HG02610 (cell line): ENCODE results near the gene CNTN5.
"Not testable (repeated sequence)": the region's sequence is repeated elsewhere in the genome, so short reads cannot be mapped to it uniquely, and the experiment has no call there.

Source experiments
- ATAC-seq: cut with Tn5 transposase; IDR thresholded peaks from one replicate; pipeline ENCODE4 v1.9.1; 2021; ENCODE audit warnings: mild to moderate bottlenecking, moderate library complexity; ENCODE audit not compliant: unreplicated experiment

CNTN5 gene

DNA sequence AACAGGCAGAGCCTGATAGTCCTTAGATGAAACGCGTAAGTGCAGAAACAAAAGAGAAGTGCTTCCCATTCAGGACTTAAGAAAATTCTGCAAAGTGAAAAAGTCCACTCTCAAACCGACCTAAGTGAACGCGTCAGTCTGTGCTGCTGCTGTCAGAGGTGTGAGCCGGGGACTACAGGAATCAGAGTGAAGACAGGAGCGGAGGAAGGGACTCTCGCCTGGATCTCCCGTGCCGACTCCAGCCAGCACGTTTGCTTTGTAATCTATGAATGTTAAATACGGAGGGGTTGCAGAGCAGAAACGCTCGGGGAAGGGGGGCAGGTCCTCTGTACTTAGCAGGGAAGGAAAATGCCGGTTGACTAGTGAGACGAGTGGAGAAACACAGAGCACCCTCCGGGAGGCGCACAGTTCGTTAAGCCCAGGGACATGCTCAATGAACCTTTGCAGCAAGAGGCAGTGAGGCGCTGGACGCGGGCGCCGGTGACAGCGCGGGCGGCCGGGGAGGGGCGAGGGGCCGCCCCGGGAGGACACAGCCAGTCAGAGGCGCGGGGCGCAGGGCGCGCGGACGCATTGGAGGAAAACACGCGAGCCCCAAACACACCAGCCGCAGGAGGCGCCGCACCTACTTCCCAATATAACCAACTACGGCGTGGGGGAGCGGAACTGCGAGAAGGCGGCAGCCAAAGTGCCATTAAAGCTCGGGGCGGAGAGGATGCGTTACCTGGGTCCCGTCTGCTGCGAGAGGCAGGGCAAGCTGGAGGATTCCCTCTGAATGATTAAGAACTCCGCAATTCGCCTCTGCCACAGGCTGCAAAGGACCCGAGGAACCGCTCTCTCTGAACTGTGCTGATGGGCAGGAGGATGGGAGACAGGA is at the start of gene CNTN5:
Gene CNTN5 (plus strand): TSS at position 598 of the 874 bp plus-strand sequence.
- ATAC-seq, result no peak

GRCh38 chr11:98979205-98979604 is 41.5 kb upstream of the CNTN5 start:
- no peak for ATAC-seq

- peak; percentile 58 for ATAC-seq
Measured at GRCh38 chr11:99015634-99016454, 4.9 kb upstream of the CNTN5 start.

GRCh38 chr11:99019696-99020095 is 1.1 kb upstream of the CNTN5 start:
- ATAC-seq, result no peak

- no peak for ATAC-seq
Measured at GRCh38 chr11:99037057-99037456, 16.3 kb downstream of the CNTN5 start.

GRCh38 chr11:99063331-99063730 is 42.6 kb downstream of the CNTN5 start:
- no peak for ATAC-seq

- no peak for ATAC-seq
Measured at GRCh38 chr11:99065121-99065520, 44.4 kb downstream of the CNTN5 start.

DNA sequence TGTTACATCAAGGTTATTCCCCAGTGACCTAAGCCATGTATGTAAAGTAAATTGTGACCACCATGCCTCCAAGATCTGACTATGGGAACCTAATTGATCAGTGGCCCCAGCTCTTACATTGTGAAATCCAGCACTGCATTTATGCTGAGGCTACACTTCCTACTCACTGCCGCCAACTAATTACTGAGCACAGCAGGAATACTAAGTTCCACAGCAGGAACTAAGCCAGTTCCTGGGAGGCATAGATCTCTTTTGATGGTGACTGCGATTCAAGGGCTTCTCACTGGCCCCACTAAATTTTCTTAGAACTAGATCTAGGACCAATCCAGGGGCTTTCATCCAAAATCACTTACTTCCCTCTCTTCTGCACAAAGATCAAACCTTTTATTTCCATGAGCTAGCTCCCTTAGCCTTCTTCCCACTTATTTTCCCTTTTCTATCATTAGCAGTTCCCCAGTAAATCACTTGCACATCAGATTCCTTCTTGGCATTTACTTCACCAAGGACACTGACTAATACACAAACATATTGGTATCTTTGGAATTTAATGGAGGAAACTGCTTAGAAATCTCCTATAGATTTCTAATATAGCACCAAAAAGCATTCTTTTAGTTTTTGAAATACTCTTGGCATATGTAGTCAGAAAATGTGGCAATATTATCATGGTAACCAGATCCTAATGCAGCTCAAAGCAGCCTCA is 46.0 kb downstream of the CNTN5 start:
- no peak for ATAC-seq

- peak; percentile 40 for ATAC-seq
Measured at GRCh38 chr11:99068832-99069231, 48.1 kb downstream of the CNTN5 start.

- ATAC-seq, result peak; percentile 79
Measured at GRCh38 chr11:99069856-99070444, 49.2 kb downstream of the CNTN5 start.

GRCh38 chr11:99079576-99079975 is 58.8 kb downstream of the CNTN5 start:
- ATAC-seq, result no peak

DNA sequence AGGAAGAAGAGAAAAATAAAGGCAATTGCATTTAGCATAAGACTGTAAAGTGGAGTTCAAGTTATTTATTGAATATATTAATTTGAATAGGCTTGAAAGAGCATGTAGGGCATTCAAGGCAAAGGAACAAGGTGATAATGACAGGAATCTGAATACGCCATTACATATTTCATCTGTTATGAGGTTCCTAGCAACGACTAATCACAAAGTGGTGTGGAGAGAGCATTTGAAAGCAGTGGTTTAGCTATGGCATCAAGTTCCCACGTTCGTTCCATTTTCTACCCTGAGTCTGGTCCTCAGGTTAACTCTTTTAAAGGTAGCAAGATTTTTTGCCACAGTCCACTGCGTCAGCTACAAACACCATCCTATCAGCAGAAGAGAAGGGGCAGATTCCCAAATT is 59.4 kb downstream of the CNTN5 start:
- no peak for ATAC-seq

GRCh38 chr11:99098258-99098657 is 77.5 kb downstream of the CNTN5 start:
- ATAC-seq, result no peak

GRCh38 chr11:99098751-99099150 is 78.0 kb downstream of the CNTN5 start:
- peak; percentile 81 for ATAC-seq

DNA sequence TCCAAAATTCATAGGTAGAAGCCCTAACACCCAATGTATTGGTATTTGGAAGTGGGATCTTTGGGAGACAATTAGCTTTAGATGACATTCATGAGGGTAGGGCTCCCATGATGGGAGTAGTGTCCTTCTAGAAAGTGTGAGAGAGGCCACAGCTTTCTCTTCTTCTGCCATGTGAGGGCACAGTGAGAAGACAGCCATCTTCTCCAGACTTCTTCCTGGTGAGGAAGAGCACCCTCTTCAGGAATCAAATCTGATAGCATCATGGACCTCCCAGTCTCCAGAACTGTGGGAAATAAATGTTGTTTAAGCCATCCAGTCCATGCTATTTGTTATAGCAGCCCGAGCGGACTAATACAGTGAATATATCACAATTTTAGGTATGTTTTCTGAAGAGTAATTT is 96.9 kb downstream of the CNTN5 start:
- no peak for ATAC-seq

DNA sequence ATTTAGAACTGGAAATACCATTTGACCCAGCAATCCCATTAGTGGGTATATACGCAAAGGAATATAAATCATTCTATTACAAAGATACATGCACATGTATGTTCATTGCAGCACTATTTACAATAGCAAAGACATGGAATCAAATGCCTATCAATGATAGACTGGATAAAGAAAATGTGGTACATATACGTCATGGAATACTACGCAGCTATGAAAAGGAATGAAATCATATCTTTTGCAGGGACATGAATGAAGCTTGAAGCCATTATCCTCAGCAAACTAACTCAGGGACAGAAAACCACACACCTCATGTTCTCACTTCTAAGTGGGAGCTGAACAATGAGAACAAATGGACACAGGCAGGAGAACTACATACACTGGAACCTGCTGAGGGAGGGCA is 113.1 kb downstream of the CNTN5 start:
- ATAC-seq, result not testable (repeated sequence)

DNA sequence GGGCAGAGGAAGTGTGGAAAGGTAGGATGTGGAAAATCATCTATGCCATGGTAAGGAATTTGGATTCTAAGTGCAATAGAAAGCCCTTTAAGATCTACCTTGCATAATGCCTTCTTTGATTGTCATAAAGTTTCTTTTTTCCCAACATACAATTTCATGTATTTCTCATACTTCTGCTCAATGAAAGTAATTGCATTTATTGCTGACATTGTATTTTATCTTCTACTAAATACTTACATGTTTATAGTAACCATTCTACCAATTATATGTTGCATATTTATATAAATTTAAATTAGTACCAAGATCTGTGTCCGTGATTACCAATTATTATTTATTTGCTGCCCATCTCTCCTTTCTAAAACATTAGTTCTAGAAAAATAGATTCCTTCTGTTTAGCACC is 114.8 kb downstream of the CNTN5 start:
- ATAC-seq, result no peak

GRCh38 chr11:99142237-99142636 is 121.5 kb downstream of the CNTN5 start:
- no peak for ATAC-seq

- no peak for ATAC-seq
Measured at GRCh38 chr11:99148352-99148751, 127.6 kb downstream of the CNTN5 start.

DNA sequence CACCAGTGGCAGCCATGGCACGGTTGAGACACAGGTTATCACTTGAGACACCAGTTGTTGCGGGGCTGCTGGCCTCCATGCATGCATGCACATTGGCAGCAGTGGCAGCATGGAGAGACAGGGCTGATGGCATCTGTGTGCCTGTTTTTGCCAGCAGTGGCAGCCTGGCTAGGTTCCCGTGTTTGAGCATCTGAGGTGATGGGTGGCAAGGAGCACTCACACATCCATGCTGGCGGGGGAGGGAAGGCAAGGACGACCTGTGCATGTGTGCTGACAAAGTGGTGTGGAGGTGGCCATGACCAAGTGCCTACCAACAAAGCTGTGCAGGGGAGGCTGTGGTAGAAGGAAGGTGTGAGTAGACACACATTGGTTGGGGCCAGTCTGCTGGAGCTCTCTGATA is 133.5 kb downstream of the CNTN5 start:
- no peak for ATAC-seq

DNA sequence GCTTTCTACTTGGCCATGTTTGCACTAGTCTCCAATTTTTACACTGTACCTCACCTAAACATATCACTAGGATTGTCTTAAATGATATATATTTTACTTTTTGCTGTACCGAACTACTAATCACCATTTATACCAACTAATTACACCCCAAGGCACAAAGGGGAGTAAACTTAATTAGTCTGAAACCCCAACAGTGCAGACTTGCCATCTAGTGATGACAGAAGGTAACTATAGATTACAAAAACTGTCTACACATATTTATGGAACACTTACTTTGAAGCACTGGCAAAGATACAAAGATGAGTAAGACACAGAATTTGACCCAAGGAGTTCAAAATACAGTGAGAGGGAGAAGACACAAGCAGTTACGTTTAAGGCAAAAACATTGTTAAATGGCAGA is 139.7 kb downstream of the CNTN5 start:
- no peak for ATAC-seq
